ENCODE data around the gene PML. TPM values are rescaled to one million over a fixed set of nuclear protein-coding genes. Genes with fewer than 3 reads are reported as not detected.

Gene PML
- total and polyA plus RNA-seq, 2 experiments from 2014 or later = 15.7 to 29.9 TPM

DNA sequence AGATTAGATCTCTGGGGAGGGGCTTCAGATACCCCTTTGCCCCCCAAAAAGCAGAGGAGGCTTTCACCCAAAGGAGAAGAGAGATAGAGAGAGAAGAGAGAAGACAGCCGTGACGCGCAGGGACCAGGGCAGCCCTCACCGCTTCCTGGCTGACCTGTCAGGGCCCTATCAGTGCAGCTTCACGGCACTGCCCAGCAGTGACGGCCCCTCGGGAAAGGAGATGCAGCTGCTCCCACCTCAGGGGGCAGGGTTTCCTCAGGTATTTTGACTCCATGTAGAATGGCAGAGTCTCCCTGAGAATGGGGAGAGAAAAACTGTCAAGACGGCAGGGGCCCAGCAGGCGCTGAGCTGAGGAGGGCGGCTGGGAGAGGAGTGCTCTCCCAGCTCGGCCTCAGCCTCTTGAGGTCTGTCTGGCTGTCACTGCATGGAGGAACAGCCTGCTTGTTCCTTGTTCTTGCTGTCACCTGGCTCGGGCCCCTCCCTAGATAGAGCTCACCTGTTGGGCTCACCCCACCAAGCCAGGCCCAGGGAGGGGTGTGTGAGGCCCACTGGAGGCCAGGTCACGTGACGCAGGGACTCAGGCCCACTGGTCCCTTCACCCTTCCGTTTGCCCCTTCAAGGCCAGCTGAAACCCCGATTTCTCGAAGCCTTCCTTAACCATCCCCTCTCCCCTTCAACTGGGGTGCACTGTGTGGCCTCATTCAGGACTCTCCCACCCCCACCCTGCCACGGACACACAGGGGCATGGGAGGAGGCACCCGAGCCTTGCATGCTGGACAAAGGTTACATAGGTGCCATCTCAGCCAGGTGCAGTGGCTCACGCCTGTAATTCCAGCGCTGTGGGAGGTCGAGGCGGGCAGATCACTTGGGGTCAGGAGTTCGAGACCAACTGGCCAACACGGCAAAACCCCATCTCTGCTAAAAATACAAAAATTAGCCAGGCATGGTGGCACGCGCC lies 40.0 kb upstream of the PML start:
- Histone ChIP-seq H3K9me3 (ENCODE audit: low read depth) (no peaks in the 10 kb centered on the region), H3K27me3 (no peaks in the 10 kb centered on the region), H3K79me2 (no peaks in the 10 kb centered on the region), H3K4me1 (ENCODE audit: insufficient read depth) (peaks cover 14% of the 10 kb centered on the region), H3K9me2 (replicated peaks; ENCODE audit: insufficient read depth) (no peaks in the 10 kb centered on the region), H4K20me1 (ENCODE audit: insufficient read depth, poor library complexity, severe bottlenecking) (no peaks in the 10 kb centered on the region), H3K27ac (no peak overlapping the region), H3K4me2 (no peak overlapping the region), H2AFZ (no peak overlapping the region), H3K36me3 (replicated peaks; ENCODE audit: insufficient read depth, low read depth) (no peaks in the 10 kb centered on the region), H3K4me3 (no peak overlapping the region)
- TF ChIP-seq EZH2 (IDR thresholded peaks at IDR 0.05; ENCODE audit: borderline replicate concordance) = no peak
- no peak for TF ChIP-seq EZH2phosphoT487 (IDR thresholded peaks at IDR 0.05; ENCODE audit: low read depth, severe bottlenecking, unreplicated experiment)
- TF ChIP-seq, protein P1, sequence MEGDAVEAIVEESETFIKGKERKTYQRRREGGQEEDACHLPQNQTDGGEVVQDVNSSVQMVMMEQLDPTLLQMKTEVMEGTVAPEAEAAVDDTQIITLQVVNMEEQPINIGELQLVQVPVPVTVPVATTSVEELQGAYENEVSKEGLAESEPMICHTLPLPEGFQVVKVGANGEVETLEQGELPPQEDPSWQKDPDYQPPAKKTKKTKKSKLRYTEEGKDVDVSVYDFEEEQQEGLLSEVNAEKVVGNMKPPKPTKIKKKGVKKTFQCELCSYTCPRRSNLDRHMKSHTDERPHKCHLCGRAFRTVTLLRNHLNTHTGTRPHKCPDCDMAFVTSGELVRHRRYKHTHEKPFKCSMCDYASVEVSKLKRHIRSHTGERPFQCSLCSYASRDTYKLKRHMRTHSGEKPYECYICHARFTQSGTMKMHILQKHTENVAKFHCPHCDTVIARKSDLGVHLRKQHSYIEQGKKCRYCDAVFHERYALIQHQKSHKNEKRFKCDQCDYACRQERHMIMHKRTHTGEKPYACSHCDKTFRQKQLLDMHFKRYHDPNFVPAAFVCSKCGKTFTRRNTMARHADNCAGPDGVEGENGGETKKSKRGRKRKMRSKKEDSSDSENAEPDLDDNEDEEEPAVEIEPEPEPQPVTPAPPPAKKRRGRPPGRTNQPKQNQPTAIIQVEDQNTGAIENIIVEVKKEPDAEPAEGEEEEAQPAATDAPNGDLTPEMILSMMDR (IDR thresholded peaks at IDR 0.05; ENCODE audit: poor library complexity) = no peak
- DNase-seq (ENCODE audit: low spot score) = peak; percentile 3
- 90% methylated on average over 27 of the region's 27 CpGs for WGBS (ENCODE audit: low lambda C conversion rate, missing lambda C conversion rate)

DNA sequence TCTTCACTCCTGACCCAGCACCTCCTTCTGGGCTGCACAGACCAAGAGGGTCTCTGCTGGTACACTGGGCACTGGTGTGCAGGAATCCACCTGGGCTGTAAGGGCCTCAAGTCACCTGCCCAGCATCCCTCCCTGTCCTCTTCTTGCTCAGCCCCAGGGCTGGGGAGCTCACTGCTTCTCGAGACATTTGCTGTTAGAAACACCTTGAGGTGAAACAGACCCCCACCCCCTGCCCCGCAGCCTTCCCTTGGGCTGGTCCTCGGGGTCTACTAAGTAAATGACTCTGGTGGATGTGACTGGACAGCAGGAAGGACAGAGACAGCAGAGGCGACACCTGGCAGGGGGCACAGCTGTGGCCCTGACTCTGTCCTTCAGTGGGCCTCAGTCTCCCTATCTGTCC lies 39.2 kb upstream of the PML start:
- no peaks in the 10 kb centered on the region for H3K79me2 ChIP-seq
- no peaks in the 10 kb centered on the region for H3K9me2 ChIP-seq (replicated peaks; ENCODE audit: insufficient read depth)
- TF ChIP-seq, protein P1 (IDR thresholded peaks at IDR 0.05; ENCODE audit: poor library complexity) = no peak
- TF ChIP-seq EZH2phosphoT487 (IDR thresholded peaks at IDR 0.05; ENCODE audit: low read depth, severe bottlenecking, unreplicated experiment) = no peak
- no peak for TF ChIP-seq EZH2 (IDR thresholded peaks at IDR 0.05; ENCODE audit: borderline replicate concordance)
- no peak overlapping the region for H2AFZ ChIP-seq
- H3K4me3 ChIP-seq = no peak overlapping the region
- no peaks in the 10 kb centered on the region for H3K27me3 ChIP-seq
- no peak overlapping the region for H3K27ac ChIP-seq
- H3K9me3 ChIP-seq (ENCODE audit: low read depth) = no peaks in the 10 kb centered on the region
- no peak overlapping the region for H3K4me2 ChIP-seq
- 89% methylated on average over 4 of the region's 4 CpGs for WGBS (ENCODE audit: low lambda C conversion rate, missing lambda C conversion rate)
- DNase-seq (ENCODE audit: low spot score) = no peak
- no peaks in the 10 kb centered on the region for H4K20me1 ChIP-seq (ENCODE audit: insufficient read depth, poor library complexity, severe bottlenecking)
- peaks cover 14% of the 10 kb centered on the region for H3K4me1 ChIP-seq (ENCODE audit: insufficient read depth)
- no peaks in the 10 kb centered on the region for H3K36me3 ChIP-seq (replicated peaks; ENCODE audit: insufficient read depth, low read depth)

DNA sequence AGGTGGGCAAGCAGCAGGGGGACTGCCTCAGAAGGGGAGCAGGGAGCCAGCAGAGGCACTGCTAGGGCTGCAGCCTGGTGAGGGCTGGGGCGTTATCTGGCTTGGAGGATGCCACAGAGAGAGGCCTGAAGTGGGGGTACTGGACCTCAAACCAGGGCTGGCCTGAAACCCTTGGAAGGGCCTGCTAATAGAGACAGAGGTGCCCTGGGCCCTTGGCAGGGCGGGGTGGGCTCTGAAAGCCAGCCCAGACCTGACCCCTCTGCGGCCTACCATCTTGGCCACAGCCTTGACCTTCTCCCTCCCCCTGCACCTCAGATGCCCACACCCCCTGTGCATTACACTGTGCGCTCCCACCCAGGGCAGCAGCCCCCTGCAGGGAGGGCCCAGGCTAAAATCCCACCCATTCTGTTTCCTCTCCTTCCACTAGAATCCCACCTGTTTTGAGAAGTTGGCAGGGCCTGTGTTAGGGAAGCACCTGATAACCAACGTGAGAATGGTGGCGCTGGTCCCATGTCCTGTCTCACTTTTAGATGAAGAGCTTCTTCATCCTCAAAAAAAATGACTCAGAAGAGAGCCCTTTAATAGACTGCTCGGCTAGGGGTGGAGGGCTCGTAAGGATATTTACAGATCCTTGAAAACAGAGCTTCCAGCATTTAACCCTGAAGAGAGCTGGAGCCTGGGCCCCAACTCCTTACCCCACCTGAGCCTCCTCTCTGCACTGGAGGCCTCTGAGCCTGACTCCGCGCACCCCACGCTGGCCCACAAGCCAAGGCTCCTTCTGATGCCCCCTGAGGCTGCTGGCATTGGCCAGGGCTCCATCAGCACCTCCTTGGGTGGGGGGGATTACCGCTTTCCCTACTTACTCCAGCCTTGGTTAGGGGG lies 38.4 kb upstream of the PML start:
- DNase-seq (ENCODE audit: low spot score) = peak; percentile 3
- Histone ChIP-seq H3K79me2 (no peaks in the 10 kb centered on the region), H3K4me2 (no peak overlapping the region), H3K36me3 (replicated peaks; ENCODE audit: insufficient read depth, low read depth) (no peaks in the 10 kb centered on the region), H3K27me3 (no peaks in the 10 kb centered on the region), H3K9me2 (replicated peaks; ENCODE audit: insufficient read depth) (no peaks in the 10 kb centered on the region), H3K4me3 (no peak overlapping the region), H3K27ac (no peak overlapping the region), H2AFZ (no peak overlapping the region), H3K4me1 (ENCODE audit: insufficient read depth) (peaks cover 14% of the 10 kb centered on the region), H3K9me3 (ENCODE audit: low read depth) (no peaks in the 10 kb centered on the region), H4K20me1 (ENCODE audit: insufficient read depth, poor library complexity, severe bottlenecking) (no peaks in the 10 kb centered on the region)
- WGBS (ENCODE audit: low lambda C conversion rate, missing lambda C conversion rate) = 82% methylated on average over 11 of the region's 12 CpGs
- no peak for TF ChIP-seq EZH2 (IDR thresholded peaks at IDR 0.05; ENCODE audit: borderline replicate concordance)
- TF ChIP-seq EZH2phosphoT487 (IDR thresholded peaks at IDR 0.05; ENCODE audit: low read depth, severe bottlenecking, unreplicated experiment) = no peak
- TF ChIP-seq, protein P1 (IDR thresholded peaks at IDR 0.05; ENCODE audit: poor library complexity) = no peak

Data from hepatocyte (in vitro differentiated cells).